Measurements from ENCODE around the gene RBM39. TPM values are rescaled to one million over a fixed set of nuclear protein-coding genes. Genes with fewer than 3 reads are reported as not detected.
"Not testable (repeated sequence)": the region's sequence is repeated elsewhere in the genome, so short reads cannot be mapped to it uniquely, and the experiment has no call there.

The RBM39 gene
- total RNA-seq, 2 donors from 2014 or later = 232 to 413 TPM

DNA sequence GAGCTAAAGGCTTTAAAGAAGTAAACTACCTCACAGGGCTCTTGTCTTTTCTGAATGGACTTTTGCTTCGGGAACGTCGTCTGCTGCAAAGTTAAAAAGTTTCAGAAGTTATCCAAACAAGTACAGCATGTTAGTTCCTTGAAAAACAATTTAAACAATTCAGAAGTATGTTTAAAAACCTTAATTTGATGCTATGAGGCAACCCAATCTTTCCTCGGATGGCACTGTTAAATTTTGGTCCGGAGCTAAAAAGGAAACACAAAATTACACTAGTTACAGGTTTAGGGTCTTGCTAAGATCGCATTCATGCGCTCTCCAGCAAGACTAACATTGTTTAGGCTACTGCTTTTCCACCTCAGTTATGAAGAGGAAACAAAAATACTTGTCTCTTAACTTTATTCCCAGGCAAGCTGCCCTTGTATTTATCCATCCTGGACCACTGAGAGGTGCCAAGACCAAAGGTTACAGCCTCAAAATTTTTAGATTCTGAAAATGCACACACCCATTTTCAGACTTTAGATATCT, 12.7 kb downstream of the RBM39 start:
- TF ChIP-seq, protein P1, sequence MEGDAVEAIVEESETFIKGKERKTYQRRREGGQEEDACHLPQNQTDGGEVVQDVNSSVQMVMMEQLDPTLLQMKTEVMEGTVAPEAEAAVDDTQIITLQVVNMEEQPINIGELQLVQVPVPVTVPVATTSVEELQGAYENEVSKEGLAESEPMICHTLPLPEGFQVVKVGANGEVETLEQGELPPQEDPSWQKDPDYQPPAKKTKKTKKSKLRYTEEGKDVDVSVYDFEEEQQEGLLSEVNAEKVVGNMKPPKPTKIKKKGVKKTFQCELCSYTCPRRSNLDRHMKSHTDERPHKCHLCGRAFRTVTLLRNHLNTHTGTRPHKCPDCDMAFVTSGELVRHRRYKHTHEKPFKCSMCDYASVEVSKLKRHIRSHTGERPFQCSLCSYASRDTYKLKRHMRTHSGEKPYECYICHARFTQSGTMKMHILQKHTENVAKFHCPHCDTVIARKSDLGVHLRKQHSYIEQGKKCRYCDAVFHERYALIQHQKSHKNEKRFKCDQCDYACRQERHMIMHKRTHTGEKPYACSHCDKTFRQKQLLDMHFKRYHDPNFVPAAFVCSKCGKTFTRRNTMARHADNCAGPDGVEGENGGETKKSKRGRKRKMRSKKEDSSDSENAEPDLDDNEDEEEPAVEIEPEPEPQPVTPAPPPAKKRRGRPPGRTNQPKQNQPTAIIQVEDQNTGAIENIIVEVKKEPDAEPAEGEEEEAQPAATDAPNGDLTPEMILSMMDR (IDR thresholded peaks at IDR 0.05) = no peak
- ATAC-seq (ENCODE audit: insufficient number of reproducible peaks, low FRiP score, low read depth) = no peak
- peaks cover 74% of the 10 kb centered on the region for H3K36me3 ChIP-seq
- peaks cover 33 to 40% of the 10 kb centered on the region in 2 donors for H3K4me1 ChIP-seq (ENCODE audit: control insufficient read depth in 1 of 2, low read depth in 2 of 2)
- H3K27ac ChIP-seq = no peak overlapping the region
- no peaks in the 10 kb centered on the region for H3K27me3 ChIP-seq (replicated peaks; ENCODE audit: insufficient read depth)
- no peak overlapping the region for H3K4me3 ChIP-seq
- DNase-seq (ENCODE audit: low spot score) = no peak
- no peaks in the 10 kb centered on the region for H3K9me3 ChIP-seq

GRCh38 chr20:35726842-35727711, 15.0 kb downstream of the RBM39 start:
- no peak overlapping the region for H3K4me3 ChIP-seq
- no peak overlapping the region for H3K27ac ChIP-seq
- H3K36me3 ChIP-seq = peaks cover 75% of the 10 kb centered on the region
- TF ChIP-seq, protein P1 (IDR thresholded peaks at IDR 0.05) = no peak
- H3K27me3 ChIP-seq (replicated peaks; ENCODE audit: insufficient read depth) = no peaks in the 10 kb centered on the region
- H3K9me3 ChIP-seq = no peaks in the 10 kb centered on the region
- no peak for DNase-seq (ENCODE audit: low spot score)
- ATAC-seq (ENCODE audit: insufficient number of reproducible peaks, low FRiP score, low read depth) = no peak
- H3K4me1 ChIP-seq (ENCODE audit: control insufficient read depth in 1 of 2, low read depth in 2 of 2) = peaks cover 13 to 29% of the 10 kb centered on the region in 2 donors

GRCh38 chr20:35724321-35725230, 17.5 kb downstream of the RBM39 start:
- H3K9me3 ChIP-seq = no peaks in the 10 kb centered on the region
- H3K27me3 ChIP-seq (replicated peaks; ENCODE audit: insufficient read depth) = no peaks in the 10 kb centered on the region
- no peak overlapping the region for H3K27ac ChIP-seq
- peaks cover 84% of the 10 kb centered on the region for H3K36me3 ChIP-seq
- DNase-seq (ENCODE audit: low spot score) = no peak
- TF ChIP-seq, protein P1 (IDR thresholded peaks at IDR 0.05) = no peak
- no peak overlapping the region for H3K4me3 ChIP-seq
- ATAC-seq (ENCODE audit: insufficient number of reproducible peaks, low FRiP score, low read depth) = no peak
- peaks cover 4 to 17% of the 10 kb centered on the region in 2 donors for H3K4me1 ChIP-seq (ENCODE audit: control insufficient read depth in 1 of 2, low read depth in 2 of 2)

DNA sequence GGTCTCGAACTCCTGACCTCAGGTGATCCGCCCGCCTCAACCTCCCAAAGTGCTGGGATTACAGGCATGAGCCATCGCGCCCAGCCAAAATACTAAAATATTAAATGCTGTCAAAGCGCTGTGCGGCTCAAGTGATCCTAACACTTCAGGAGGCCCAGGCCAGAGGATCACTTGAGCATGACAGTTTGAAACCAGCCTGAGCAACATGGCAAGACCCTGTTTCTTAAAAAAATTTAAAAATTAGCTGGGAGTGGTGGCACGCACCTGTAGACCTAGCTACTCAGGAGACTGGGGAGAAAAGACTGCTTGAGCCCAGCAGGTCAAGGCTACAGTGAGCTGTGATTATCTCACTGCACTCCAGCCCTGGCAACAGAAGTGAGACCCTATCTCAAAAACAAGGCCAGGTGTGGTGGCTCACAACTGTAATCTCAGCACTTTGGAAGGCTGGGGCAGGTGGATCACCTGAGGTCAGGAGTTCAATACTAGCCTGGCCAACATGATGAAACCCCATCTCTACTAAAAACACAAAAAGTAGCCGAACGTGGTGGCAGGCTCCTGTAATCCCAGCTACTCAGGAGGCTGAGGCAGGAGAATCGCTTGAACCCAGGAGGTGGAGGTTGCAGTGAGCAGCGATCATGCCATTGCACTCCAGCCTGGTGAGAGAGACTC, 18.3 kb downstream of the RBM39 start:
- H3K27ac ChIP-seq; H3K27me3 ChIP-seq (replicated peaks; ENCODE audit: insufficient read depth); H3K4me3 ChIP-seq; DNase-seq (ENCODE audit: low spot score); H3K9me3 ChIP-seq; ATAC-seq (ENCODE audit: insufficient number of reproducible peaks, low FRiP score, low read depth): not testable (repeated sequence)
- H3K36me3 ChIP-seq = peaks cover 87% of the 10 kb centered on the region
- H3K4me1 ChIP-seq (ENCODE audit: control insufficient read depth in 1 of 2, low read depth in 2 of 2) = peaks cover 0 to 12% of the 10 kb centered on the region in 2 donors

- not testable (repeated sequence) for H3K27ac ChIP-seq; H3K4me3 ChIP-seq; H3K27me3 ChIP-seq (replicated peaks; ENCODE audit: insufficient read depth); ATAC-seq (ENCODE audit: insufficient number of reproducible peaks, low FRiP score, low read depth); DNase-seq (ENCODE audit: low spot score); H3K9me3 ChIP-seq
- peaks cover 0 to 12% of the 10 kb centered on the region in 2 donors for H3K4me1 ChIP-seq (ENCODE audit: control insufficient read depth in 1 of 2, low read depth in 2 of 2)
- H3K36me3 ChIP-seq = peaks cover 84% of the 10 kb centered on the region
Measured at GRCh38 chr20:35723275-35723639, 18.8 kb downstream of the RBM39 start.

Measured in thoracic aorta (tissue), 2 donors.